B cell (primary cell): ENCODE results near the gene ZNF496.

Experiments used
- CTCF ChIP-seq: fragments of 200-600 bp; IDR thresholded peaks from one replicate; pipeline ENCODE4 v1.8.0; 2022; ENCODE audit warnings: antibody characterized with exemption, mild to moderate bottlenecking
- EZH2 ChIP-seq: IDR thresholded peaks from 2 replicates; pipeline ENCODE4 v1.6.1; 2012; ENCODE audit warnings: borderline replicate concordance, low read depth, mild to moderate bottlenecking, moderate library complexity, low read length; ENCODE audit not compliant: insufficient read depth, poor library complexity, severe bottlenecking

GRCh38 chr1:247303216-247303615 lies 28.5 kb downstream of the ZNF496 start:
- TF ChIP-seq EZH2 (no peak), CTCF (no peak)
